ENCODE data around the gene ZNF335.

ZNF335 gene

DNA sequence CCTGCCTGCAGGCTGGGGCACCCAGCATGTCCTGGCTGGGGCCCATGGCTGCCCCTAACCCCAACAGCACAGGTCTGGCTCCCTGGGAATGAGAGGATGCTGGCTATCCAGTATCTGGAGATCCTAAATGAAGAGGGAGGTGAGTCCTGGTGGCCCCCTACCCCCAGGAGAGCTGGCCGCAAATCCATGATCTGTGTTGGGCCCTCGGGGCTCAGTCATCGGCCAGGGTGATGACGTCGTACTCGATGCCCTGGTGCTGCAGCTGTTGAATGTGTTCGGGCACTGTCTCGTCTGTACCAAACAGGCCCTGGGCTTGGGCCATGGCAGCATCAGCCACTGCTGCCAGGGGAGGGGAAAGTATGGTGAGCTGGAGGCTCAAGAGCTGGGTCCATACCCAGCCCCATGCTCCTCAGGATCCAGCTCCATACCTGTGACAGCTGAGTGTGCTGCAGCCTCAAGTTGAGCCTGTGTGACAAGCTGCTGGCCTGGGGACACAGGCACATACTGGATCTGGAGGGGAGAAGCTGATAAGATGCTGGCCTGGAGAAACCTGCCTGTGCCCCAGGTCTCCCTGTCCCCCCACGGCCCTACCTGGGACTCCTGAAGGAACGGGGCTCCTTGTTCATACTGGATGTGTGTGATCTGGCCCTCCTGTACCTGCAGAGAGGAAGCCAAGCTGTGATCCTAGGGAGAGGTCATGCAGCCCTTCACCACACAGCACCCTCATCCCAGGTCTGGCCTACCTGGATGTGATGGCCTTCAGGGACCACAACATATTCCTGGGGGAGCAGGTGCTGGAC lies 23.1 kb downstream of the ZNF335 start:
- peak overlapping the region; percentile 86 for H3K27ac ChIP-seq
- ChIA-PET CTCF (interaction anchor here (0.6 to 3.4 kb wide), 5 partner anchors 14 to 66 kb away, joined by 3 to 19 read pairs (median 4); no protein-coding TSS in a partner anchor), POLR2A (ENCODE audit: low non-redundant PET) (interaction anchor here (0.6 to 5.6 kb wide), 3 partner anchors 15 to 987 kb away, joined by 4 to 35 read pairs (median 6); partner anchors contain the start of gene PCIF1)
- TF ChIP-seq, protein P1, sequence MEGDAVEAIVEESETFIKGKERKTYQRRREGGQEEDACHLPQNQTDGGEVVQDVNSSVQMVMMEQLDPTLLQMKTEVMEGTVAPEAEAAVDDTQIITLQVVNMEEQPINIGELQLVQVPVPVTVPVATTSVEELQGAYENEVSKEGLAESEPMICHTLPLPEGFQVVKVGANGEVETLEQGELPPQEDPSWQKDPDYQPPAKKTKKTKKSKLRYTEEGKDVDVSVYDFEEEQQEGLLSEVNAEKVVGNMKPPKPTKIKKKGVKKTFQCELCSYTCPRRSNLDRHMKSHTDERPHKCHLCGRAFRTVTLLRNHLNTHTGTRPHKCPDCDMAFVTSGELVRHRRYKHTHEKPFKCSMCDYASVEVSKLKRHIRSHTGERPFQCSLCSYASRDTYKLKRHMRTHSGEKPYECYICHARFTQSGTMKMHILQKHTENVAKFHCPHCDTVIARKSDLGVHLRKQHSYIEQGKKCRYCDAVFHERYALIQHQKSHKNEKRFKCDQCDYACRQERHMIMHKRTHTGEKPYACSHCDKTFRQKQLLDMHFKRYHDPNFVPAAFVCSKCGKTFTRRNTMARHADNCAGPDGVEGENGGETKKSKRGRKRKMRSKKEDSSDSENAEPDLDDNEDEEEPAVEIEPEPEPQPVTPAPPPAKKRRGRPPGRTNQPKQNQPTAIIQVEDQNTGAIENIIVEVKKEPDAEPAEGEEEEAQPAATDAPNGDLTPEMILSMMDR (conservative IDR thresholded peaks at IDR 0.05; ENCODE audit: low read depth) = no peak
- DNase-seq (ENCODE audit: low spot score) = no peak

- no peak for DNase-seq (ENCODE audit: low spot score)
- peak overlapping the region; percentile 86 for H3K27ac ChIP-seq
- TF ChIP-seq, protein P1 (conservative IDR thresholded peaks at IDR 0.05; ENCODE audit: low read depth) = no peak
- ChIA-PET CTCF (interaction anchor here (0.6 to 3.4 kb wide), 7 partner anchors 12 to 450 kb away, joined by 3 to 19 read pairs (median 4); no protein-coding TSS in a partner anchor), POLR2A (ENCODE audit: low non-redundant PET) (interaction anchor here (0.6 to 5.6 kb wide), 3 partner anchors 14 to 987 kb away, joined by 4 to 35 read pairs (median 6); partner anchors contain the start of gene PCIF1)
Observed at GRCh38 chr20:45948261-45948733, 23.7 kb downstream of the ZNF335 start.

DNA sequence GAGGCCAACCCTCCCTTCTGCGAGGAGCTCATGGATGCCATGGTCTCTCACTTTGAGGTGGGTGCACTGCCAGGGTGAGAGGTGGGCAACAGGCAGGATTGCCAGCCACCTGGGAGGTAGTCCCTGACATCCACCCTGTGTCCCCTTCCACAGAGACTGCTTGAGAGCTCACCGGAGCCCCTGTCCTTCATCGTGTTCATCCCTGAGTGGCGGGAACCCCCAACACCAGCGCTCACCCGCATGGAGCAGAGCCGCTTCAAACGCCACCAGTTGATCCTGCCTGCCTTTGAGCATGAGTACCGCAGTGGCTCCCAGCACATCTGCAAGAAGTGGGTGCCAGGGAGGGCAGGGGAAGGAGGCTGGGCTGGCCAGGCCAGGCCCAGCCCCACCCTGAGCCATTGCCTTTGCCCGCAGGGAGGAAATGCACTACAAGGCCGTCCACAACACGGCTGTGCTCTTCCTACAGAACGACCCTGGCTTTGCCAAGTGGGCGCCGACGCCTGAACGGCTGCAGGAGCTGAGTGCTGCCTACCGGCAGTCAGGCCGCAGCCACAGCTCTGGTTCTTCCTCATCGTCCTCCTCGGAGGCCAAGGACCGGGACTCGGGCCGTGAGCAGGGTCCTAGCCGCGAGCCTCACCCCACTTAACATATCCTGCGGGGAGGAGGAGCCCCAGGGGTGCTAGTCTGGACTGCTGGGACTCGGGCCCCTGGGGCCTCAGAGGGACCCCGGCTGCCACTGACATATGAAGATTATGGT lies 24.7 kb downstream of the ZNF335 start:
- H3K27ac ChIP-seq = peak overlapping the region; percentile 86
- ChIA-PET POLR2A (ENCODE audit: low non-redundant PET) (interaction anchor here (1.0 to 5.6 kb wide), 3 partner anchors 13 to 23 kb away, joined by 3 to 35 read pairs (median 5); partner anchors contain the start of gene PCIF1), CTCF (interaction anchor here (0.6 to 3.4 kb wide), 9 partner anchors 16 to 771 kb away, joined by 3 to 19 read pairs (median 4); no protein-coding TSS in a partner anchor)
- no peak for DNase-seq (ENCODE audit: low spot score)
- TF ChIP-seq, protein P1 (conservative IDR thresholded peaks at IDR 0.05; ENCODE audit: low read depth) = no peak

DNA sequence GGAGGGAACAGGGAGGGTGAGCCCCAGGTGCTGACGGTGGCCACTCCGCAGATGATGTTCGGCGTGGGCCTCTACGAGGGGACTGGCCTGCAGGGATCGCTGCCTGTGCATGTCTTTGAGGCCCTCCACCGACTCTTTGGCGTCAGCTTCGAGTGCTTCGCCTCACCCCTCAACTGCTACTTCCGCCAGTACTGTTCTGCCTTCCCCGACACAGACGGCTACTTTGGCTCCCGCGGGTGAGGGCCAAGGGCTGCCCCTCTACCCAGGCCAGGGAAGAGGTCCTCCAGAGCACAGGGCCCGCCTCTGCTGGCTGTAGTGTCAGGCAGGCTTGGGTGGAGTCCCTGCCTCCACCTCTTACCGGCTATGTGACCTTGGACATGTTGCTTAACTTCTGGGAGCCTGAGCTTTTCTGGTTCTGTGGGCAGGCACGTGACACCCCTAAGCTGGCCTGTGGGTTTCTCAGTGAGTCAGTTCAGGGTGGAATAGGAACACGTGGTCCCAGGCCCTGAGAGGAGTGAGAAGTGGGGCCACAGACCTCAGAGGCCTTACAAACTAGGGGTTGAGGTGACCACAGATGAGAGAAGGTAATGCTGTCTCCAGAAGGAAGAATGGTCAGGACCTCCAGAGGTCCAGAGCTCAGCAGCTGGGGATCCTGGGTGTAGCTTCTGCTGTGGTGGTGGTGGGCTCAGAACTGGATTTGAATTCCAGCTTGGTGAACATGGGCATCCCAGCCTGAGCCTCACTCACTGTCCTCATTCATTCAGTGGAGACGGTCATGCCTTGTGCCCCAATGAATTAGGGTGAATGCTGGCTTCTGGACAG lies 25.6 kb downstream of the ZNF335 start:
- ChIA-PET POLR2A (ENCODE audit: low non-redundant PET) (interaction anchor here (1.0 to 5.6 kb wide), 2 partner anchors 12 to 15 kb away, joined by 5 to 35 read pairs; partner anchors contain the start of gene PCIF1), CTCF (interaction anchor here (0.6 to 2.1 kb wide), 9 partner anchors 9 to 772 kb away, joined by 3 to 9 read pairs (median 3); no protein-coding TSS in a partner anchor)
- H3K27ac ChIP-seq = peak overlapping the region; percentile 86
- peak; percentile 53 for DNase-seq (ENCODE audit: low spot score)
- TF ChIP-seq, protein P1 (conservative IDR thresholded peaks at IDR 0.05; ENCODE audit: low read depth) = no peak

GRCh38 chr20:45945678-45946148 lies 26.3 kb downstream of the ZNF335 start:
- ChIA-PET CTCF (interaction anchor here (0.7 to 2.1 kb wide), 5 partner anchors 9 to 388 kb away, joined by 3 to 9 read pairs (median 4); no protein-coding TSS in a partner anchor), POLR2A (ENCODE audit: low non-redundant PET) (interaction anchor here (5.6 kb wide), 1 partner anchor 11 kb away, joined by 35 read pairs; the partner anchor contains the start of gene PCIF1)
- peak overlapping the region; percentile 86 for H3K27ac ChIP-seq
- TF ChIP-seq, protein P1 (conservative IDR thresholded peaks at IDR 0.05; ENCODE audit: low read depth) = no peak
- no peak for DNase-seq (ENCODE audit: low spot score)
